HEK293 (cell line): Measurements from ENCODE around the gene NLGN2.

Source experiments
- CTCF ChIP-seq: fragments of 450-650 bp; formaldehyde crosslinking; IDR thresholded peaks from 2 replicates; pipeline ENCODE4 v1.5.1; 2016; ENCODE audit warnings: missing biosample characterization, missing genetic modification characterization
- KLF16 ChIP-seq: fragments of 450-650 bp; formaldehyde crosslinking; IDR thresholded peaks from 2 replicates; pipeline ENCODE4 v1.5.1; 2017; ENCODE audit warnings: missing biosample characterization, missing genetic modification characterization
- YY2 ChIP-seq: fragments of 450-650 bp; formaldehyde crosslinking; IDR thresholded peaks from 2 replicates; pipeline ENCODE4 v1.5.1; 2016; ENCODE audit warnings: missing biosample characterization, missing genetic modification characterization
- ZBTB11 ChIP-seq: fragments of 450-650 bp; formaldehyde crosslinking; conservative IDR thresholded peaks from 2 replicates; pipeline ENCODE4 v1.5.1; 2016; ENCODE audit warnings: low read depth, missing biosample characterization, missing genetic modification characterization
- ZNF274 ChIP-seq, 2 experiments: fragments of 200-500 bp in 1 of 2; fragments of 450-650 bp in 1 of 2; sonication (Bioruptor generic) in 1 of 2; formaldehyde crosslinking in 1 of 2; IDR thresholded peaks; 2 replicates each; pipeline versions ENCODE4 v1.5.1 to v1.6.1; 2014 to 2016; ENCODE audit warnings: borderline replicate concordance in 1 of 2, inconsistent platforms in 1 of 2, low read length in 1 of 2, missing biosample characterization in 1 of 2, missing genetic modification characterization in 1 of 2
- ZNF449 ChIP-seq: fragments of 450-650 bp; formaldehyde crosslinking; IDR thresholded peaks from 2 replicates; pipeline ENCODE4 v1.5.1; 2017; ENCODE audit warnings: missing biosample characterization, mild to moderate bottlenecking, missing genetic modification characterization, moderate library complexity
- ZNF639 ChIP-seq: fragments of 450-650 bp; formaldehyde crosslinking; IDR thresholded peaks from 2 replicates; pipeline ENCODE4 v1.5.1; 2016; ENCODE audit warnings: missing biosample characterization, missing genetic modification characterization
- ZNF791 ChIP-seq: fragments of 450-650 bp; formaldehyde crosslinking; IDR thresholded peaks from 2 replicates; pipeline ENCODE4 v1.5.1; 2016; ENCODE audit warnings: missing biosample characterization, missing genetic modification characterization

- TF ChIP-seq CTCF (tag by site-specific recombination) (no peak), ZBTB11 (no peak), KLF16 (no peak), YY2 (tag by site-specific recombination) (no peak), ZNF274 (IDR thresholded peaks at IDR 0.05; ENCODE audit: low read length) (no peak), ZNF274 (tag by site-specific recombination; IDR thresholded peaks at IDR 0.05; ENCODE audit: borderline replicate concordance) (no peak), ZNF791 (tag by site-specific recombination) (no peak), ZNF639 (tag by site-specific recombination) (no peak), ZNF449 (tag by site-specific recombination) (no peak)
Measured at GRCh38 chr17:7429722-7430121, 22.1 kb downstream of the NLGN2 start.
